IMR-90 (cell line): Measurements from ENCODE around the gene SARS1. TPM values are rescaled to one million over a fixed set of nuclear protein-coding genes. Genes with fewer than 3 reads are reported as not detected.

Source experiments
- ATAC-seq: fragments of 200-7000 bp; cut with Tn5 transposase; 2 replicates; pipeline ENCODE4 v1.9.1; 2020; ENCODE audit warnings: low read depth, mild to moderate bottlenecking, moderate library complexity
- BruUV-seq: library from RNA; stranded (reverse); fragments of 400-500 nt; replicated peaks from 2 replicates; lab custom pipeline; 2021; lab: Mats Ljungman, UMichigan
- CTCF ChIA-PET: fragments of 300-600 bp; formaldehyde crosslinking; extraction: SDS; loops from one replicate; lab custom pipeline; 2021; ENCODE audit warnings: antibody characterized with exemption; lab: Yijun Ruan, JAX
- POLR2A ChIA-PET: fragments of 300-600 bp; sonication (Branson Sonifier 250); formaldehyde crosslinking; loops from one replicate; lab custom pipeline; 2022; ENCODE audit warnings: antibody characterized with exemption; ENCODE audit not compliant: unreplicated experiment; lab: Charles Lee
- DNase-seq: peaks from one replicate; pipeline ENCODE4 v3.0.0; 2013
- H2AFZ ChIP-seq: replicated peaks from 2 replicates; pipeline ENCODE3; 2013; ENCODE audit warnings: low read length, mild to moderate bottlenecking; ENCODE audit not compliant: poor library complexity
- H2AK5ac ChIP-seq: 2 replicates; pipeline ENCODE4 v1.6.1; 2013; ENCODE audit warnings: low read depth, low read length, inconsistent platforms
- H2AK9ac ChIP-seq: replicated peaks from 2 replicates; pipeline ENCODE3; 2013; ENCODE audit warnings: mild to moderate bottlenecking, low read depth, low read length, moderate library complexity; ENCODE audit not compliant: poor library complexity
- H2BK120ac ChIP-seq: 2 replicates; pipeline ENCODE4 v1.6.1; 2013; ENCODE audit warnings: low read depth, low read length, inconsistent platforms
- H2BK15ac ChIP-seq: 3 replicates; pipeline ENCODE4 v1.6.1; 2013; ENCODE audit warnings: low read depth, low read length, inconsistent platforms
- H2BK20ac ChIP-seq: 2 replicates; pipeline ENCODE4 v1.6.1; 2013; ENCODE audit warnings: low read depth, mild to moderate bottlenecking, inconsistent platforms, low read length, moderate library complexity
- H2BK5ac ChIP-seq: 2 replicates; pipeline ENCODE4 v1.6.1; 2013; ENCODE audit warnings: mild to moderate bottlenecking, low read depth, low read length, inconsistent platforms; ENCODE audit not compliant: poor library complexity, severe bottlenecking
- H3K14ac ChIP-seq: replicated peaks from 2 replicates; pipeline ENCODE4 v1.6.1; 2013; ENCODE audit warnings: low read depth, low read length, inconsistent platforms
- H3K18ac ChIP-seq: 2 replicates; pipeline ENCODE4 v1.6.1; 2013; ENCODE audit warnings: low read depth, low read length, control low read depth
- H3K23ac ChIP-seq: 2 replicates; pipeline ENCODE4 v1.6.1; 2013; ENCODE audit warnings: low read depth, low read length, inconsistent platforms
- H3K27ac ChIP-seq: 2 replicates; pipeline ENCODE4 v1.5.1; 2013; ENCODE audit warnings: mild to moderate bottlenecking, control low read depth, low read length; ENCODE audit not compliant: insufficient read depth
- H3K27me3 ChIP-seq: 2 replicates; pipeline ENCODE4 v1.6.1; 2013; ENCODE audit warnings: low read length; ENCODE audit not compliant: control insufficient read depth, insufficient read depth
- H3K36me3 ChIP-seq: 2 replicates; pipeline ENCODE4 v1.6.1; 2013; ENCODE audit warnings: low read length, mixed read lengths; ENCODE audit not compliant: control insufficient read depth, insufficient read depth
- H3K4ac ChIP-seq: 2 replicates; pipeline ENCODE4 v1.6.1; 2013; ENCODE audit warnings: low read depth, low read length, inconsistent platforms
- H3K4me1 ChIP-seq: 2 replicates; pipeline ENCODE4 v1.6.1; 2013; ENCODE audit warnings: low read length, mixed read lengths; ENCODE audit not compliant: control insufficient read depth, insufficient read depth
- H3K4me2 ChIP-seq: 2 replicates; pipeline ENCODE4 v1.6.1; 2013; ENCODE audit warnings: low read depth, mild to moderate bottlenecking, control low read depth, low read length, moderate library complexity
- H3K4me3 ChIP-seq: 2 replicates; pipeline ENCODE4 v1.5.1; 2013; ENCODE audit warnings: low read depth, mild to moderate bottlenecking, control low read depth, low read length, moderate library complexity; ENCODE audit not compliant: insufficient read depth
- H3K56ac ChIP-seq: 2 replicates; pipeline ENCODE4 v1.6.1; 2013; ENCODE audit warnings: low read length, inconsistent platforms; ENCODE audit not compliant: insufficient read depth; ENCODE audit errors: extremely low read depth
- H3K79me1 ChIP-seq, 2 experiments: 2 replicates each; pipeline ENCODE4 v1.6.1; 2013; ENCODE audit warnings: low read length in 2 of 2, inconsistent platforms in 1 of 2, low read depth in 1 of 2
- H3K9ac ChIP-seq: 2 replicates; pipeline ENCODE4 v1.6.1; 2013; ENCODE audit warnings: low read depth, low read length, control low read depth
- H3K9me1 ChIP-seq: 2 replicates; pipeline ENCODE4 v1.6.1; 2013; ENCODE audit warnings: low read length, inconsistent platforms; ENCODE audit not compliant: insufficient read depth
- H3K9me3 ChIP-seq: 2 replicates; pipeline ENCODE4 v1.6.1; 2013; ENCODE audit warnings: low read length; ENCODE audit not compliant: control insufficient read depth, insufficient read depth
- H4K20me1 ChIP-seq: 2 replicates; pipeline ENCODE4 v1.6.1; 2013; ENCODE audit warnings: low read length, inconsistent platforms; ENCODE audit not compliant: insufficient read depth
- H4K5ac ChIP-seq: 2 replicates; pipeline ENCODE4 v1.6.1; 2013; ENCODE audit warnings: mild to moderate bottlenecking, low read depth, low read length, control low read depth
- H4K8ac ChIP-seq, 2 experiments: 2 replicates each; pipeline ENCODE4 v1.6.1; 2013; ENCODE audit warnings: low read depth in 2 of 2, low read length in 2 of 2, control low read depth in 1 of 2, inconsistent platforms in 1 of 2
- H4K91ac ChIP-seq: 2 replicates; pipeline ENCODE4 v1.6.1; 2013; ENCODE audit warnings: low read depth, low read length, inconsistent platforms; ENCODE audit not compliant: insufficient read depth
- BHLHE40 ChIP-seq: fragments of 150-350 bp; IDR thresholded peaks from 2 replicates; pipeline ENCODE4 v1.6.1; 2016; ENCODE audit warnings: mild to moderate bottlenecking, low read depth, low read length
- CEBPB ChIP-seq: IDR thresholded peaks from 2 replicates; pipeline ENCODE4 v1.6.1; 2012; ENCODE audit warnings: low read depth, low read length, improper control_type of control experiment
- MAFK ChIP-seq: IDR thresholded peaks from 2 replicates; pipeline ENCODE4 v1.6.1; 2012; ENCODE audit warnings: low read depth, low read length, improper control_type of control experiment
- MAZ ChIP-seq: IDR thresholded peaks from 2 replicates; pipeline ENCODE4 v1.6.1; 2012; ENCODE audit warnings: low read depth, mild to moderate bottlenecking, low read length, improper control_type of control experiment, moderate library complexity, borderline replicate concordance
- MXI1 ChIP-seq: IDR thresholded peaks from 2 replicates; pipeline ENCODE4 v1.6.1; 2012; ENCODE audit warnings: low read depth, mild to moderate bottlenecking, low read length, moderate library complexity, borderline replicate concordance
- NFE2L2 ChIP-seq: fragments of 150-350 bp; IDR thresholded peaks from 2 replicates; pipeline ENCODE4 v1.6.1; 2016; ENCODE audit warnings: low read depth, mild to moderate bottlenecking, low read length
- POLR2A ChIP-seq: IDR thresholded peaks from 2 replicates; pipeline ENCODE4 v1.6.1; 2012; ENCODE audit warnings: mild to moderate bottlenecking, low read depth, low read length
- RAD21 ChIP-seq: IDR thresholded peaks from 2 replicates; pipeline ENCODE4 v1.6.1; 2012; ENCODE audit warnings: low read length, improper control_type of control experiment
- RCOR1 ChIP-seq: IDR thresholded peaks from 2 replicates; pipeline ENCODE4 v1.6.1; 2012; ENCODE audit warnings: mild to moderate bottlenecking, low read length, improper control_type of control experiment; ENCODE audit not compliant: insufficient replicate concordance
- SMC3 ChIP-seq: fragments of 150-350 bp; IDR thresholded peaks from 2 replicates; pipeline ENCODE4 v1.6.1; 2016; ENCODE audit warnings: low read depth, mild to moderate bottlenecking, antibody characterized with exemption, low read length, moderate library complexity
- USF2 ChIP-seq: fragments of 150-350 bp; IDR thresholded peaks from 2 replicates; pipeline ENCODE4 v1.6.1; 2017; ENCODE audit warnings: mild to moderate bottlenecking, antibody characterized with exemption, low read length, low read depth
- WGBS, 2 experiments: methylation state at CpG; one replicate each; pipeline versions ENCODE4 v1.1.5 to v1.1.7; 2013; ENCODE audit warnings: missing lambda C conversion rate in 2 of 2; ENCODE audit not compliant: insufficient read length in 1 of 2; ENCODE audit errors: extremely low coverage in 2 of 2; 5-methylcytosine and 5-hydroxymethylcytosine counted together
- dilution Hi-C: fragments of 300-500 bp; cut with HindIII; formaldehyde crosslinking; loops from one replicate; pipeline ENCODE4 v1.14.3; 2018; ENCODE audit warnings: low sequenced_read_pairs; ENCODE audit not compliant: unreplicated experiment
- in situ Hi-C: fragments of 300-500 bp; cut with MboI; formaldehyde crosslinking; loops from 3 replicates; pipeline ENCODE4 v1.14.3; 2019; ENCODE audit warnings: low sequenced_read_pairs, inconsistent platforms, mixed read lengths
- intact Hi-C: fragments of 100-400 bp; cut with micrococcal nuclease; formaldehyde crosslinking; loops from 2 replicates; pipeline ENCODE4 v1.10.0; 2022
- polyA plus RNA-seq, 3 experiments: library from polyadenylated mRNA; depleted of rRNA; stranded (reverse); fragments of >200 nt; gene quantifications; 2 replicates each; pipeline ENCODE4 v1.2.3, GENCODE V29; 2012; ENCODE audit warnings: low replicate concordance in 1 of 3
- total RNA-seq: library from RNA; depleted of rRNA; stranded (reverse); fragments of >200 nt; gene quantifications from 2 replicates; pipeline ENCODE4 v1.2.3, GENCODE V29; 2012

Gene SARS1
- total and polyA plus RNA-seq, 2 of the 4 experiments (the other 2 are of a cell fraction): 231 to 348 TPM

- Histone ChIP-seq H3K4ac (peak overlapping the region; percentile 38; the same call in 1 of the 2 replicates), H2BK120ac (no peak overlapping the region), H3K27ac (no peak overlapping the region), H3K4me3 (no peak overlapping the region), H3K14ac (no peak overlapping the region), H2AK5ac (0 out of 2 replicates have a peak overlapping the region, but pooled peaks have one; percentile 15), H2AK9ac (no peak overlapping the region), H2BK15ac (no peak overlapping the region), H2AFZ (no peak overlapping the region), H4K8ac (no peak overlapping the region), H3K9ac (no peak overlapping the region), H3K79me1 (no peaks in the 10 kb centered on the region), H3K9me1 (peaks cover 20% of the 10 kb centered on the region), H3K18ac (no peak overlapping the region), H3K23ac (no peak overlapping the region), H3K36me3 (no peaks in the 10 kb centered on the region), H3K9me3 (no peaks in the 10 kb centered on the region), H2BK5ac (no peak overlapping the region), H3K56ac (no peak overlapping the region), H3K27me3 (no peaks in the 10 kb centered on the region), H3K4me2 (no peak overlapping the region), H2BK20ac (no peak overlapping the region), H3K4me1 (peaks cover 22% of the 10 kb centered on the region; the same call in 1 of the 2 replicates), H4K5ac (no peak overlapping the region), H4K91ac (no peak overlapping the region), H4K20me1 (no peaks in the 10 kb centered on the region)
- TF ChIP-seq SMC3 (no peak), MAZ (no peak), USF2 (no peak), NFE2L2 (no peak), RAD21 (no peak), MXI1 (no peak), BHLHE40 (no peak), MAFK (no peak), POLR2A (no peak), RCOR1 (no peak), CEBPB (no peak)
- ChIA-PET CTCF (no interaction called here), POLR2A (no interaction called here)
- BruUV-seq: no TSS peak
- dilution Hi-C loops (no loop called here), in situ Hi-C loops (no loop called here), intact Hi-C loops (no loop called here)
- no CpG with 5 or more reads among the region's 4 CpGs for WGBS, 2 experiments
- no peak for DNase-seq
- no peak for ATAC-seq
Observed at GRCh38 chr1:109188200-109188599, 25.5 kb upstream of the SARS1 start.
